GM12874 (cell line): Measurements from ENCODE around the gene ZNF619.

Experiments
- CTCF ChIP-seq: IDR thresholded peaks from 2 replicates; pipeline ENCODE4 v1.5.1; 2011; ENCODE audit warnings: low read depth, mild to moderate bottlenecking, control low read depth, low read length, moderate library complexity; ENCODE audit not compliant: insufficient read depth

Gene ZNF619

GRCh38 chr3:40470701-40471100 lies 6.2 kb upstream of the ZNF619 start:
- no peak for TF ChIP-seq CTCF

GRCh38 chr3:40477666-40478065 lies 744 bp downstream of the ZNF619 start:
- no peak for TF ChIP-seq CTCF

GRCh38 chr3:40487172-40487571 lies 10.2 kb downstream of the ZNF619 start:
- no peak for TF ChIP-seq CTCF

GRCh38 chr3:40490916-40491315 lies 14.0 kb downstream of the ZNF619 start:
- TF ChIP-seq CTCF = no peak

GRCh38 chr3:40494698-40495097 lies 17.8 kb downstream of the ZNF619 start:
- TF ChIP-seq CTCF = no peak

- no peak for TF ChIP-seq CTCF
Measured at GRCh38 chr3:40497288-40497687, 20.4 kb downstream of the ZNF619 start.

GRCh38 chr3:40499952-40500351 lies 23.0 kb downstream of the ZNF619 start:
- no peak for TF ChIP-seq CTCF

- TF ChIP-seq CTCF = no peak
Measured at GRCh38 chr3:40502034-40502433, 25.1 kb downstream of the ZNF619 start.
